Body of pancreas (tissue), 4 donors: Measurements from ENCODE around the gene LRP8.

Experiments
- CTCF ChIP-seq, 7 experiments: fragments of 450-650 bp in 4 of 7; fragments of 200-600 bp in 3 of 7; sonication (generic) in 3 of 7; IDR thresholded peaks; one replicate each; pipeline ENCODE4 v1.5.1; 2016 to 2019; ENCODE audit warnings: antibody characterized with exemption in 7 of 7
- POLR2A ChIP-seq, 3 donors: fragments of 450-650 bp; IDR thresholded peaks; one replicate each; pipeline ENCODE4 v1.6.1; 2016; ENCODE audit warnings: antibody characterized with exemption in 3 of 3, mild to moderate bottlenecking in 2 of 3

- TF ChIP-seq POLR2A (IDR thresholded peaks at IDR 0.05) (no peak), CTCF (IDR thresholded peaks at IDR 0.05) (no peak)
Measured at GRCh38 chr1:53321366-53321765, 6.5 kb downstream of the LRP8 start.
